CD4-positive, CD25-positive, alpha-beta regulatory T cell (primary cell): ENCODE data around the gene KLF5. TPM values are rescaled to one million over a fixed set of nuclear protein-coding genes. Genes with fewer than 3 reads are reported as not detected.

Source experiments
- ATAC-seq, 2 donors: fragments of 150-1000 bp; cut with Tn5 transposase; one replicate each; pipeline ENCODE4 v1.10.0; 2021; ENCODE audit warnings: low read depth in 2 of 2, moderate number of reproducible peaks in 2 of 2, moderate library complexity in 1 of 2
- DNase-seq, 3 donors: peaks; one replicate each; pipeline versions ENCODE4 v3.0.0 to v3.0.0-alpha.2; 2012 to 2022; ENCODE audit warnings: mixed read lengths in 1 of 3
- H3K27ac ChIP-seq: one replicate; pipeline ENCODE4 v1.7.0; 2013; ENCODE audit warnings: mild to moderate bottlenecking, low read length; ENCODE audit not compliant: insufficient read depth, poor library complexity, severe bottlenecking
- H3K27me3 ChIP-seq: one replicate; pipeline ENCODE4 v1.7.0; 2013; ENCODE audit warnings: low read length; ENCODE audit not compliant: control insufficient read depth, insufficient read depth
- H3K36me3 ChIP-seq: one replicate; pipeline ENCODE4 v1.7.0; 2013; ENCODE audit warnings: mild to moderate bottlenecking, low read length, moderate library complexity; ENCODE audit not compliant: control insufficient read depth, insufficient read depth
- H3K4me1 ChIP-seq: 2 replicates; pipeline ENCODE4 v1.7.0; 2013; ENCODE audit warnings: mild to moderate bottlenecking, low read length; ENCODE audit not compliant: insufficient read depth, control insufficient read depth, poor library complexity, severe bottlenecking
- H3K4me3 ChIP-seq: one replicate; pipeline ENCODE4 v1.7.0; 2013; ENCODE audit warnings: low read depth, mild to moderate bottlenecking, low read length, moderate library complexity
- H3K9me3 ChIP-seq, 2 experiments: 1 replicate in 1 of 2; 2 replicates in 1 of 2; pipeline ENCODE4 v1.7.0; 2013; ENCODE audit warnings: low read length in 2 of 2, mild to moderate bottlenecking in 1 of 2, moderate library complexity in 1 of 2; ENCODE audit not compliant: control insufficient read depth in 2 of 2
- H3K27ac Mint-ChIP-seq, 3 donors: one replicate each; pipeline ENCODE4 v1.8.0; 2020 to 2022; ENCODE audit warnings: mild to moderate bottlenecking in 3 of 3, mixed read lengths in 3 of 3, moderate library complexity in 2 of 3
- H3K27me3 Mint-ChIP-seq: one replicate; pipeline ENCODE4 v1.8.0; 2022; ENCODE audit warnings: mild to moderate bottlenecking, mixed read lengths
- H3K36me3 Mint-ChIP-seq: one replicate; pipeline ENCODE4 v1.8.0; 2020; ENCODE audit warnings: mixed read lengths
- H3K4me1 Mint-ChIP-seq, 4 donors: one replicate each; pipeline ENCODE4 v1.8.0; 2020 to 2022; ENCODE audit warnings: mixed read lengths in 4 of 4, mild to moderate bottlenecking in 1 of 4
- H3K4me3 Mint-ChIP-seq, 4 donors: one replicate each; pipeline ENCODE4 v1.8.0; 2020 to 2022; ENCODE audit warnings: mild to moderate bottlenecking in 4 of 4, mixed read lengths in 4 of 4, moderate library complexity in 3 of 4
- H3K9me3 Mint-ChIP-seq, 7 donors: one replicate each; pipeline ENCODE4 v1.8.0; 2020 to 2022; ENCODE audit warnings: mixed read lengths in 7 of 7, mild to moderate bottlenecking in 3 of 7, moderate library complexity in 2 of 7
- polyA plus RNA-seq, 4 donors: library from polyadenylated mRNA; unstranded; fragments of 300-500 nt; fragmentation: Illumina TruSeq; gene quantifications; one replicate each; pipeline ENCODE4 v1.2.3, GENCODE V29; 2021
- total RNA-seq: library from RNA; stranded (reverse); gene quantifications from one replicate; pipeline ENCODE4 v1.2.3, GENCODE V29; 2022

The KLF5 gene
- total and polyA plus RNA-seq, 5 donors from 2014 or later, result 0.30 to 3.5 (median 0.52) TPM; not detected in 1

GRCh38 chr13:73070451-73071098 lies 11.8 kb downstream of the KLF5 start:
- Histone ChIP-seq H3K36me3 (no peaks in the 10 kb centered on the region), H3K4me3 (no peak overlapping the region), H3K27me3 (no peaks in the 10 kb centered on the region), H3K9me3 (no peaks in the 10 kb centered on the region), H3K27ac (no peak overlapping the region), H3K4me1 (no peaks in the 10 kb centered on the region)
- H3K4me1 Mint-ChIP-seq, result peaks cover 0 to 2% (median 0%) of the 10 kb centered on the region in 4 donors
- H3K36me3 Mint-ChIP-seq, result no peaks in the 10 kb centered on the region
- H3K9me3 Mint-ChIP-seq, result no peaks in the 10 kb centered on the region
- H3K4me3 Mint-ChIP-seq, result no peak overlapping the region
- peaks cover 3% of the 10 kb centered on the region for H3K27me3 Mint-ChIP-seq
- DNase-seq, result no peak
- ATAC-seq, result no peak
- H3K27ac Mint-ChIP-seq, result no peak overlapping the region

DNA sequence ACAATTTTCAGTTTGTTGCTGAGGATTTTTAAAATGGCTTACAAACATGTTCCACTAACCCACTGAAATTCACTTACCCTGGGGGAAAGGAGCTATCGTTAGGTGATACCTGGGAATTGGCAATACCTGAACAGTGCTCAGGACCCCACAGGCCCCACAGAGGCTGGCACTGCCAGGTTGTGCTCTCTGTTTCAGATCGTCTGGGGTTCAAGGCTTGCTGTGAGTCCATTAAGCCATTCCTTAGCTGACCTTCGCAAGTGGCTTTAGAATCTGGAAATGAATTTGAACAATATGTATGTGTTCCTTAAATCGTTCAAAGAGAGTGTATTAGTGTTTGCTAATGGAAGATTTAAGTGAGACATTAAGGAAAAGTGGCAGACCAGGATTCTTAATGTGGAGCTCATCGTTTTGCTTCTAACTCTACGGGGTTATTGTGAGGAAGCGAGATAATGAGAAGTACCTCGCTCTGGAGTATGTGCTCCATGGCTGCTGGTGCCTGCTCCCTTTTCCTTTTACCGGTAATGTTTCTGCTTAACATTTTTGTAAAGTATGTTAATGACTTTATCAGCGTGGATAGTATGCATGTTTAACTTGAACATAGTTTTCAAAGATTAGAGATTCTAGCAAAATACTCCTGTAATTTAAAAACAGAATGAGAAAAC lies 13.6 kb downstream of the KLF5 start:
- DNase-seq (no peak), ATAC-seq (no peak)
- H3K4me1 ChIP-seq, result no peaks in the 10 kb centered on the region
- no peaks in the 10 kb centered on the region for H3K36me3 ChIP-seq
- H3K27me3 ChIP-seq, result no peaks in the 10 kb centered on the region
- no peak overlapping the region for H3K27ac Mint-ChIP-seq
- H3K4me3 ChIP-seq, result no peak overlapping the region
- no peaks in the 10 kb centered on the region for H3K9me3 Mint-ChIP-seq
- no peaks in the 10 kb centered on the region for H3K36me3 Mint-ChIP-seq
- H3K27ac ChIP-seq, result no peak overlapping the region
- peaks cover 0 to 2% (median 0%) of the 10 kb centered on the region in 4 donors for H3K4me1 Mint-ChIP-seq
- no peaks in the 10 kb centered on the region for H3K9me3 ChIP-seq
- no peak overlapping the region for H3K4me3 Mint-ChIP-seq
- peaks cover 5% of the 10 kb centered on the region for H3K27me3 Mint-ChIP-seq

DNA sequence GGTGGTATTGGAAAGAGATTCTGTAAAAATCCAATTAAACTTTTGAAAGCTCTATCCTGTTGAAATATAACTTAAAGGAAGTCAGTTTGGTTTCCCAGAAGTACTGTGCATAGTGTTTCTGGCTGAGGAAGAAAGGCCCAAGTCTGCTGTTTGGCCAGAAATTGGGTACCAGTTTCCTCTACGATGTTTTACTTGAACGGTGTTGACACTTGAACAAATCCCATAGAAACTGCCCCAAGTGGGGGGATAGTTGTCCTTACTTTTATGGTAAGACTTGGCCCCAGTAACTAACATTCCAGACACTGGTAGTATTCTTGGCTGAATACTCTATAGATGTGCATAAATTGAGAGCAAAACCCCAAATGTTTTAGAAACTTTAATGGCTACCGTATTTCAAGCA lies 14.2 kb downstream of the KLF5 start:
- DNase-seq (no peak), ATAC-seq (no peak)
- H3K9me3 Mint-ChIP-seq, result no peaks in the 10 kb centered on the region
- H3K27me3 Mint-ChIP-seq, result peaks cover 5% of the 10 kb centered on the region
- no peak overlapping the region for H3K27ac ChIP-seq
- H3K36me3 Mint-ChIP-seq, result no peaks in the 10 kb centered on the region
- no peak overlapping the region for H3K4me3 Mint-ChIP-seq
- no peaks in the 10 kb centered on the region for H3K4me1 ChIP-seq
- H3K27me3 ChIP-seq, result no peaks in the 10 kb centered on the region
- no peaks in the 10 kb centered on the region for H3K36me3 ChIP-seq
- H3K27ac Mint-ChIP-seq, result no peak overlapping the region
- peaks cover 0 to 2% (median 0%) of the 10 kb centered on the region in 4 donors for H3K4me1 Mint-ChIP-seq
- H3K9me3 ChIP-seq, result no peaks in the 10 kb centered on the region
- no peak overlapping the region for H3K4me3 ChIP-seq

DNA sequence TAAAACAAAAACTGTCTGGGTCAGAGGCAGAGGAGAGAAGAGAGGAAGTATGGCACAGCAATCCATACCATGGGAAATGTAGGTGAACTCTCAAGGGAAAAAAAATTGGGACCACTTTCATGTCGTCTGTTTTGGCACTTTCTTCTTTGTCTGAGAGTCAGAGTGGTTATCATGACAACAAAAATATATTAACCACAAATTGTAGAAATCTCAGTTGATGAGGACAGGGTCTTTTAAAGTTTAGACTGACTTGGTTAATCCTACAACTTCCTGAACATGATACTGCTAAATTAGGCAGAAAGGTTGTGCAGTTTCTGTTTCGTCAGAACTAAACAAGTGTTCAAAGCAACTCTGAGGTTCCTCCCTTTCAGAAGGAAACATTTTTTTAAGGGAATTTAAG lies 15.2 kb downstream of the KLF5 start:
- Mint-ChIP-seq H3K9me3 (no peaks in the 10 kb centered on the region), H3K27me3 (peaks cover 5% of the 10 kb centered on the region), H3K27ac (no peak overlapping the region), H3K36me3 (no peaks in the 10 kb centered on the region), H3K4me3 (no peak overlapping the region), H3K4me1 (peaks cover 0 to 2% (median 0%) of the 10 kb centered on the region in 4 donors)
- Histone ChIP-seq H3K9me3 (no peaks in the 10 kb centered on the region), H3K4me1 (no peaks in the 10 kb centered on the region), H3K4me3 (no peak overlapping the region), H3K36me3 (no peaks in the 10 kb centered on the region), H3K27me3 (no peaks in the 10 kb centered on the region), H3K27ac (no peak overlapping the region)
- ATAC-seq (no peak), DNase-seq (no peak)

- Histone ChIP-seq H3K4me3 (no peak overlapping the region), H3K9me3 (no peaks in the 10 kb centered on the region), H3K36me3 (no peaks in the 10 kb centered on the region), H3K27ac (no peak overlapping the region), H3K4me1 (no peaks in the 10 kb centered on the region), H3K27me3 (no peaks in the 10 kb centered on the region)
- Mint-ChIP-seq H3K27me3 (peaks cover 5% of the 10 kb centered on the region), H3K4me3 (no peak overlapping the region), H3K4me1 (peaks cover 0 to 2% (median 0%) of the 10 kb centered on the region in 4 donors), H3K27ac (no peak overlapping the region), H3K9me3 (peaks cover 0 to 2% (median 0%) of the 10 kb centered on the region in 7 donors), H3K36me3 (no peaks in the 10 kb centered on the region)
- ATAC-seq, result no peak
- DNase-seq, result no peak
Observed at GRCh38 chr13:73074926-73075325, 16.1 kb downstream of the KLF5 start.

DNA sequence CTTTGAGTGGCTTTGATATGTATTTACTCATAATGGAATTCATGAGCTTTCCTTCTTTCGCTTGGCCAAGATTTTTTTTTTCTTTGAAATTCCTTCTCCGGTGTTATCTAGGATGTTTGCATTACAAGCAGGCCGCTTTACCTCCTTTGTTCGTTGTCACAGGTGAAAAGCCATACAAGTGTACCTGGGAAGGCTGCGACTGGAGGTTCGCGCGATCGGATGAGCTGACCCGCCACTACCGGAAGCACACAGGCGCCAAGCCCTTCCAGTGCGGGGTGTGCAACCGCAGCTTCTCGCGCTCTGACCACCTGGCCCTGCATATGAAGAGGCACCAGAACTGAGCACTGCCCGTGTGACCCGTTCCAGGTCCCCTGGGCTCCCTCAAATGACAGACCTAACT lies 16.7 kb downstream of the KLF5 start:
- ATAC-seq, result no peak
- Histone ChIP-seq H3K27me3 (no peaks in the 10 kb centered on the region), H3K4me1 (no peaks in the 10 kb centered on the region), H3K36me3 (no peaks in the 10 kb centered on the region), H3K27ac (no peak overlapping the region), H3K4me3 (no peak overlapping the region), H3K9me3 (no peaks in the 10 kb centered on the region)
- Mint-ChIP-seq H3K36me3 (no peaks in the 10 kb centered on the region), H3K9me3 (peaks cover 0 to 2% (median 0%) of the 10 kb centered on the region in 7 donors), H3K27me3 (peaks cover 5% of the 10 kb centered on the region), H3K27ac (no peak overlapping the region), H3K4me3 (no peak overlapping the region), H3K4me1 (peaks cover 0 to 2% (median 0%) of the 10 kb centered on the region in 4 donors)
- no peak for DNase-seq

- DNase-seq (no peak), ATAC-seq (no peak)
- H3K36me3 Mint-ChIP-seq, result no peaks in the 10 kb centered on the region
- H3K9me3 Mint-ChIP-seq, result peaks cover 0 to 2% (median 0%) of the 10 kb centered on the region in 7 donors
- H3K4me3 Mint-ChIP-seq, result no peak overlapping the region
- H3K27me3 ChIP-seq, result no peaks in the 10 kb centered on the region
- H3K36me3 ChIP-seq, result no peaks in the 10 kb centered on the region
- no peak overlapping the region for H3K27ac ChIP-seq
- no peaks in the 10 kb centered on the region for H3K9me3 ChIP-seq
- H3K4me1 ChIP-seq, result no peaks in the 10 kb centered on the region
- no peak overlapping the region for H3K27ac Mint-ChIP-seq
- peaks cover 0 to 2% (median 0%) of the 10 kb centered on the region in 4 donors for H3K4me1 Mint-ChIP-seq
- H3K27me3 Mint-ChIP-seq, result peaks cover 5% of the 10 kb centered on the region
- H3K4me3 ChIP-seq, result no peak overlapping the region
Observed at GRCh38 chr13:73075954-73076353, 17.1 kb downstream of the KLF5 start.

DNA sequence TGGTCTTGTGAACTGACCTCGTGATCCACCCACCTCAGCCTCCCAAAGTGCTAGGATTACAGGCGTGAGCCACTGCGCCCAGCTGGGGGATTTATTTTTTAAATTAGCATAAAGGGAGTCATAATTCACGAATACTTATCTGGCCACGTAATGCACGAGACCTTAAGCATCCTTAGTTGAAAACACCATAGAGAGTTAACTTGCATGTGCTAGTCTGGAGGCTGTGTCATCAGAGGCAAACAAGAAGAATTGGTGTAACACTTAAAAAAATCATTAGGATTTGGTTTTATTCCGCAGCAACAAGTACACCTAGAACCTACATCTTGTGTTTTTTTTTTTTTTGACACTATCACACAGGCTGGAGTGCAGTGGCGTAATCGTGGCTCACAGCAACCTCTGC lies 19.1 kb downstream of the KLF5 start:
- Histone ChIP-seq H3K27me3 (peaks cover 2% of the 10 kb centered on the region), H3K27ac (no peak overlapping the region), H3K4me3 (no peak overlapping the region), H3K36me3 (no peaks in the 10 kb centered on the region), H3K9me3 (no peaks in the 10 kb centered on the region), H3K4me1 (no peaks in the 10 kb centered on the region)
- Mint-ChIP-seq H3K9me3 (peaks cover 0 to 2% (median 0%) of the 10 kb centered on the region in 7 donors), H3K4me3 (no peak overlapping the region), H3K36me3 (no peaks in the 10 kb centered on the region), H3K4me1 (peaks cover 0 to 2% (median 0%) of the 10 kb centered on the region in 4 donors), H3K27me3 (peaks cover 15% of the 10 kb centered on the region), H3K27ac (no peak overlapping the region)
- DNase-seq, result no peak
- ATAC-seq, result no peak
